ENCODE measurements around the gene TLE1.

DNA sequence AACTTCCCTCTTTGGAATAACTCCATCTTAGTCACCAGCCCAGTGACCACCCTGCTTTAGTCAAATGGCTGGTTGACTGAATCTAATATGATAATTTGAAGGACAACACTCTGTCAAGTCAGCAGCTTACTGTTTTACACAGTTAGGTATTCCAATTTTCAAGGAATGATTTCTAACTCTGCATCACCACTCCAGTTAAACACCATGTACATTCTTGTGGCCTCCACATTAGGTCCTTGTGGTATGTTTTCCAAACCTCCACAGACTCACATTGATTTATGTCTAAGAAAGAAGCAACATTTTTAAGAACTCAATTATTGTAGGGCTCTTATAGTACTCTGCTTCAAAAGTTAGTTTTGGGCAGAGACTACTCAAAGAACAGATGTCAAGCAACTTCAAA, 110.7 kb downstream of the TLE1 start:
- TF ChIP-seq CTCF (IDR thresholded peaks at IDR 0.05): no peak
- no peak for TF ChIP-seq EZH2 (IDR thresholded peaks at IDR 0.05; ENCODE audit: borderline replicate concordance, insufficient read depth, low read depth, low read length, poor library complexity, severe bottlenecking)
